GM12801 (cell line): ENCODE data around the gene IFIT3.

ENCODE experiments used
- TF ChIP-seq, protein P1 (sequence below): IDR thresholded peaks from one replicate; pipeline ENCODE4 v1.5.1; 2011; ENCODE audit warnings: control low read depth; ENCODE audit not compliant: insufficient read length; ENCODE audit errors: extremely low read depth

IFIT3 gene

DNA sequence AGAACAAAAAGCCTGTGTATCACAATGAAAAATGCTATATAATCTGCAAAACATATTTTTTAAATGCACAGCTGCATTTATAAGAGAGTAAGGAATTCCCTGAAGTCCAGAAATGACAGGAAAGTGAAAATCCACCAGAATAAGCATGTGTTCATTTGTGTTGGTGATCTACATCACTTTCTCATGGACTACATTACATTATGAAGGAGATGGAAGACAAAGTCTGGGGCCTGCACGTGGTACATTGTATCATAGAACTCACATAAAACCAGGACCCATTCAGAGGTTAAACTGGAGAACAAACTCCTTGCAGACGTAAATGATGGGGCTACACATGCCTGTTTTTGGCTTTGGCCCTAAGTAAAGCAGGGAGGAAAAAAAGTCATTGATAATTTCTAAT lies 16.4 kb downstream of the IFIT3 start:
- TF ChIP-seq, protein P1, sequence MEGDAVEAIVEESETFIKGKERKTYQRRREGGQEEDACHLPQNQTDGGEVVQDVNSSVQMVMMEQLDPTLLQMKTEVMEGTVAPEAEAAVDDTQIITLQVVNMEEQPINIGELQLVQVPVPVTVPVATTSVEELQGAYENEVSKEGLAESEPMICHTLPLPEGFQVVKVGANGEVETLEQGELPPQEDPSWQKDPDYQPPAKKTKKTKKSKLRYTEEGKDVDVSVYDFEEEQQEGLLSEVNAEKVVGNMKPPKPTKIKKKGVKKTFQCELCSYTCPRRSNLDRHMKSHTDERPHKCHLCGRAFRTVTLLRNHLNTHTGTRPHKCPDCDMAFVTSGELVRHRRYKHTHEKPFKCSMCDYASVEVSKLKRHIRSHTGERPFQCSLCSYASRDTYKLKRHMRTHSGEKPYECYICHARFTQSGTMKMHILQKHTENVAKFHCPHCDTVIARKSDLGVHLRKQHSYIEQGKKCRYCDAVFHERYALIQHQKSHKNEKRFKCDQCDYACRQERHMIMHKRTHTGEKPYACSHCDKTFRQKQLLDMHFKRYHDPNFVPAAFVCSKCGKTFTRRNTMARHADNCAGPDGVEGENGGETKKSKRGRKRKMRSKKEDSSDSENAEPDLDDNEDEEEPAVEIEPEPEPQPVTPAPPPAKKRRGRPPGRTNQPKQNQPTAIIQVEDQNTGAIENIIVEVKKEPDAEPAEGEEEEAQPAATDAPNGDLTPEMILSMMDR: no peak

- TF ChIP-seq, protein P1: no peak
Observed at GRCh38 chr10:89345367-89346000, 17.7 kb downstream of the IFIT3 start.

GRCh38 chr10:89346405-89347254 lies 18.8 kb downstream of the IFIT3 start:
- TF ChIP-seq, protein P1: no peak

DNA sequence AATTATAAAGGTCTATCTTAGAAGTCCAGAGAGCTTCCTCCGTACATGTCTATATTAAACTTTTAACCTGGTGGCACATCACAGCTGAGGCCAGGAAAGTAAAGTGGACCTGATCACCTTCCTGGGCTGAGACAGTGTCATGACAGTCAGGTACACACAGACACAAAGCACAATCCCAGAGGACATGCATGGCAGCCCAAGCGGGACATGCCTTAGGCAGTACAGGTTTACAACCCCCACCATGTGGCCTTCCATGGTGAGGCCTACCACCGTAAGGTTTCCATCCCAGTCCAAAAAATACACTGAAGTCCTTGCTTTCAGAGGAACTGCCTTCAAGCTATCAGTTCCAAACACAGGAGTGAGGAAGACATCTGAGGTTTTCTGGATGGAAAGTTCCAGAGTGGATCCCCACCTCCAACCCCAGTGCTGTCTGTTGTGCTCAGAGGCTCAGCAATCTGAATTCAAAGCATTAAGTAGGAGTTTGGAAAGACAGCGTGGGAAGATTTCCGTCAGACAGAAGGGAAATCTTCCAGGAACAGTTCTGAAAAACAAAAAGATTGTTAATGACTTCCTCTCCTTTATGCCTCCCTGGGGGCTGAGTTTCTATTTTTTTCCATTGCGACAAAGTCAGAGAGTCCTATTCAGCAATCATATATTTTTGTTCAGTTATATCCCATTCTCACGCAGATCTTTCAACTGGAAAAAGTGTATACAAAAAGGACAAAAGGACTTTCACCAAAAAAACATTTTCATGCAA lies 20.1 kb downstream of the IFIT3 start:
- TF ChIP-seq, protein P1: no peak

DNA sequence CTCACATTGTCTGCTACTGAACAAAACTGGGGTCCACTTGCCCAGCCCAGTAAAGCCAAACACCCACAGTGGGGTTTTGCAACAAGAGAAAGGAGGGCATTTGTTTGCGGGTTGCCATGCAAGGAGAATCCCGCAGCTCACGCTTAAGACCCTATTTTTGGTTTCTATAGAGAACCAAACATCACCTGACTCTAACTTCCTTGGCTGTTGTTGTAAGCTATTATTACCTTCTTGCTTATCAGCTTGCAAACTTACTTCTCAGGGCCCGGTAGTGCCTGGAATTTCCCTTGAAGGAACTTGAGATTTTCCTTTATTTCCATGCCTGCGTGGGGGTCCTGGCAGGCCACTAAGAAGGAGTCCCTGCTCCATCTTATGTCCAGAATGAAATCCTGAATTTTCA lies 20.7 kb downstream of the IFIT3 start:
- TF ChIP-seq, protein P1: no peak

- TF ChIP-seq, protein P1: no peak
Observed at GRCh38 chr10:89348975-89349374, 21.2 kb downstream of the IFIT3 start.

DNA sequence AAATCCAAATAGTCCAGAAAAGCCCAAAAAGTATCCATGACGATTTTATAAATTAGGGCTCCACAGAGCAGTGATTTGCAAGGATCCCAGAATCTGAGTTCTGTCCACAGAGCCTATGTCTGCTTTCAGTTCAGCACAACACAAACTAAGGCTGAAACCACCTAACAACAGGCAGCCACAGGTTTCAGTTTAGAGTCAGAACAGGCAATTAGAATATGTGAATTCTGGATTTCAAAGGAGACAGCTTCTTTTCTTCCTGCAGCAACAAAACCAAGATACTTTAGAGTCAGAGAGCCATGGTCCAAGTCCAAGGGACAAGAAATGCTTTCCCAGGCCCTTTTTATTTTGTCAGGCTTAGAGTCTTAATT lies 23.6 kb downstream of the IFIT3 start:
- TF ChIP-seq, protein P1: no peak
